ENCODE results near the gene LRRC40. TPM values are rescaled to one million over a fixed set of nuclear protein-coding genes. Genes with fewer than 3 reads are reported as not detected.

Gene LRRC40
- total and polyA plus RNA-seq, 8 donors = 12.0 to 28.8 (median 24.3) TPM

- TF ChIP-seq CTCF (IDR thresholded peaks at IDR 0.05) = no peak
- Histone ChIP-seq H3K27me3 (no peaks in the 10 kb centered on the region), H3K4me1 (no peaks in the 10 kb centered on the region), H3K36me3 (peaks cover 0 to 20% of the 10 kb centered on the region in 2 donors), H3K27ac (no peak overlapping the region), H3K4me3 (no peak overlapping the region), H3K9me3 (no peaks in the 10 kb centered on the region)
- intact Hi-C loops (cut with DNase I) = no loop called here
- ATAC-seq = no peak
- no peak for DNase-seq
These were observed 51.6 kb downstream of the LRRC40 start for GRCh38 chr1:70153739-70154138.

- Histone ChIP-seq H3K27ac (no peak overlapping the region), H3K4me1 (no peaks in the 10 kb centered on the region), H3K9me3 (no peaks in the 10 kb centered on the region), H3K36me3 (peaks cover 0 to 43% of the 10 kb centered on the region in 2 donors), H3K27me3 (no peaks in the 10 kb centered on the region), H3K4me3 (no peak overlapping the region)
- ATAC-seq = no peak
- no peak for DNase-seq
- intact Hi-C loops (cut with DNase I) = no loop called here
- no peak for TF ChIP-seq CTCF (IDR thresholded peaks at IDR 0.05)
These were observed 54.9 kb downstream of the LRRC40 start for GRCh38 chr1:70150444-70150843.

GRCh38 chr1:70146488-70146887 lies 58.9 kb downstream of the LRRC40 start:
- Histone ChIP-seq H3K36me3 (peaks cover 0 to 51% of the 10 kb centered on the region in 2 donors), H3K27me3 (no peaks in the 10 kb centered on the region)

GRCh38 chr1:70143048-70143659 lies 62.2 kb downstream of the LRRC40 start:
- TF ChIP-seq CTCF (IDR thresholded peaks at IDR 0.05) = no peak
- intact Hi-C loops (cut with DNase I) = no loop called here
- peak in 1 of 4 donors; percentile 66 for DNase-seq

More at GRCh38 chr1:70146488-70146887, 58.9 kb downstream of the LRRC40 start:
- intact Hi-C loops (cut with DNase I) = no loop called here
- ATAC-seq (no peak), DNase-seq (no peak)
- TF ChIP-seq CTCF (IDR thresholded peaks at IDR 0.05) = no peak
- H3K4me3 ChIP-seq = no peak overlapping the region
- H3K27ac ChIP-seq = no peak overlapping the region
- H3K4me1 ChIP-seq = no peaks in the 10 kb centered on the region
- no peaks in the 10 kb centered on the region for H3K9me3 ChIP-seq

GRCh38 chr1:70142075-70142474 lies 63.3 kb downstream of the LRRC40 start:
- Histone ChIP-seq H3K4me1 (no peaks in the 10 kb centered on the region), H3K36me3 (peaks cover 0 to 22% of the 10 kb centered on the region in 2 donors), H3K27me3 (no peaks in the 10 kb centered on the region), H3K4me3 (no peak overlapping the region), H3K27ac (no peak overlapping the region), H3K9me3 (no peaks in the 10 kb centered on the region)
- peak in 1 of 4 donors; percentile 70 for DNase-seq
- TF ChIP-seq CTCF (IDR thresholded peaks at IDR 0.05) = no peak
- ATAC-seq = peak; percentile 39
- intact Hi-C loops (cut with DNase I) = no loop called here

More at GRCh38 chr1:70143048-70143659, 62.2 kb downstream of the LRRC40 start:
- no peaks in the 10 kb centered on the region for H3K27me3 ChIP-seq
- H3K27ac ChIP-seq = no peak overlapping the region
- H3K4me1 ChIP-seq = no peaks in the 10 kb centered on the region
- no peaks in the 10 kb centered on the region for H3K9me3 ChIP-seq
- no peak overlapping the region for H3K4me3 ChIP-seq
- peaks cover 0 to 30% of the 10 kb centered on the region in 2 donors for H3K36me3 ChIP-seq
- ATAC-seq = no peak
